WERI-Rb-1 (cell line): ENCODE results near the gene KIR3DL3.
"Not testable (repeated sequence)": the region's sequence is repeated elsewhere in the genome, so short reads cannot be mapped to it uniquely, and the experiment has no call there.

Source experiments
- DNase-seq: peaks from one replicate; pipeline ENCODE4 v3.0.0-alpha.2; 2020
- H3K27ac ChIP-seq: fragments of 250-450 bp; sonication (Bioruptor Pico); 2 replicates; pipeline ENCODE4 v1.5.1; 2020; ENCODE audit warnings: mild to moderate bottlenecking, moderate library complexity
- H3K27me3 ChIP-seq: fragments of 250-450 bp; sonication (Bioruptor Pico); 2 replicates; pipeline ENCODE4 v1.5.1; 2021; ENCODE audit warnings: mild to moderate bottlenecking, low read depth, moderate library complexity; ENCODE audit not compliant: insufficient read depth, severe bottlenecking
- H3K36me3 ChIP-seq: fragments of 250-450 bp; sonication (Bioruptor Pico); 2 replicates; pipeline ENCODE4 v1.5.1; 2020; ENCODE audit warnings: mild to moderate bottlenecking, moderate library complexity
- H3K4me3 ChIP-seq: 2 replicates; pipeline ENCODE4 v1.5.1; 2011; ENCODE audit warnings: low read depth, mild to moderate bottlenecking, control low read depth, low read length
- H3K9me3 ChIP-seq: fragments of 250-450 bp; sonication (Bioruptor Pico); 2 replicates; pipeline ENCODE4 v1.5.1; 2021; ENCODE audit warnings: mild to moderate bottlenecking, moderate library complexity; ENCODE audit not compliant: severe bottlenecking

Gene KIR3DL3

GRCh38 chr19:54770511-54770910 is 46.3 kb downstream of the KIR3DL3 start:
- H3K27me3 ChIP-seq, H3K27ac ChIP-seq, H3K9me3 ChIP-seq, DNase-seq, H3K36me3 ChIP-seq, H3K4me3 ChIP-seq: not testable (repeated sequence)

- not testable (repeated sequence) for H3K4me3 ChIP-seq, H3K27ac ChIP-seq, DNase-seq, H3K9me3 ChIP-seq, H3K36me3 ChIP-seq, H3K27me3 ChIP-seq
Observed at GRCh38 chr19:54771018-54771960, 47.0 kb downstream of the KIR3DL3 start.

DNA sequence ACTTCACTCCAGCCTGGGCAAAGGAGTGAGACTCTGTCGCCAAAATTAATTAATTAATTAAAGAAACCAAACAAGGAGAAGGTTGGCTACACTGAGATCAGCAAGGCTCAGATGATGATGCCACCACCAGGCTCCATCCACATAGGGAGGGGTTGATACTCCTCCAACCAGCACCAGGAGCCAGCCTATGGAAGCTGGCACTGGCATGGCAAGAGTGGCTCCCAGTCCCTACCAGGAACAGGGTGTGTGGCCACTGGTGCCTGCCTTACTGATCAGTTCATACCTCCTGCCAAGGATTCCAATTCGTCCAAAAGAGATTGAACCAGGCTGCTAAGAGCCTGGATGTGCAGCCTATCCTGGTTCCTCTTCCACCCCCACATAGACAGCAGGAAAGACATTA is 48.4 kb downstream of the KIR3DL3 start:
- not testable (repeated sequence) for H3K4me3 ChIP-seq, H3K36me3 ChIP-seq, DNase-seq, H3K9me3 ChIP-seq, H3K27ac ChIP-seq
- H3K27me3 ChIP-seq = peaks cover 18% of the 10 kb centered on the region

GRCh38 chr19:54775095-54775815 is 51.0 kb downstream of the KIR3DL3 start:
- H3K27ac ChIP-seq, H3K9me3 ChIP-seq, H3K4me3 ChIP-seq, H3K36me3 ChIP-seq, DNase-seq: not testable (repeated sequence)
- peaks cover 22% of the 10 kb centered on the region for H3K27me3 ChIP-seq

GRCh38 chr19:54775830-54776229 is 51.6 kb downstream of the KIR3DL3 start:
- not testable (repeated sequence) for H3K9me3 ChIP-seq, H3K4me3 ChIP-seq, DNase-seq, H3K27ac ChIP-seq, H3K36me3 ChIP-seq
- H3K27me3 ChIP-seq = peaks cover 20% of the 10 kb centered on the region

GRCh38 chr19:54777851-54778250 is 53.6 kb downstream of the KIR3DL3 start:
- not testable (repeated sequence) for H3K36me3 ChIP-seq, H3K27ac ChIP-seq, H3K4me3 ChIP-seq, H3K9me3 ChIP-seq, DNase-seq
- peaks cover 17% of the 10 kb centered on the region for H3K27me3 ChIP-seq

DNA sequence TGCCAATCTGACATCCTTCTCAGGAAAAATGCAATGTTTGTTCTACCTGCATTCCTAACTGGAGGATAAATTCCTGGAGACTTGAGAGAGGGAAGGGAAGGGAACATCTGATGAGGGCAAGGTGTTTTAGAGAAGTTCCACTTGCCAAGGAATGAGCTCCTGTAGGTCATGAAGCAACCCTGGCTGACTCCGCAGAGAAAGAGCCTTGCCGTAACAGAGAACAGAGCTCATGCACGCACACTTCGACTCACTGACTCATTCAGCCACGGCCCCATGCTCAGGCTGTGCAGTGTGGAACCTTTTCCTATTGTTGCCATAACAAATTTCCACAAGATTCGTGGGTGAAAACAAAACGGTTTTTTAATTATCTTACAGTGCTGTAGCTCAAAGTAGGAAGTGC is 54.7 kb downstream of the KIR3DL3 start:
- not testable (repeated sequence) for H3K36me3 ChIP-seq, H3K4me3 ChIP-seq, H3K9me3 ChIP-seq, H3K27ac ChIP-seq, DNase-seq
- H3K27me3 ChIP-seq = peaks cover 15% of the 10 kb centered on the region

DNA sequence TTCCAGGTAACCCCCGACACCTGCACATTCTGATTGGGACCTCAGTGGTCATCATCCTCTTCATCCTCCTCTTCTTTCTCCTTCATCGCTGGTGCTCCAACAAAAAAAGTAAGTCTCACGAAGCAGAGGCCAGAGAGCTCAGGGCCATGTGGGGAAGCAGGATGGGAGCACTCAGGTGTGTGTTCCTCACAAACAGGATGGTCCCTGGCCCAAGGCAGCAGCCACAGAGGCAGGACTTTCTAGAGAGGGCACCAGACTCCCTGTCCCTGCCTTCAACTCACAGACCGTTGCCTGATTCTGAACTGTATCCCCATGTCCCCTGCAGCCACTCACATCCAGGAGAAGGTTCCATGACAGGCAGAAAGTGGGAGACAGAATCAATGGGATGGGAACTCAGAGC is 58.7 kb downstream of the KIR3DL3 start:
- not testable (repeated sequence) for H3K27ac ChIP-seq, H3K27me3 ChIP-seq, H3K4me3 ChIP-seq, H3K36me3 ChIP-seq, DNase-seq, H3K9me3 ChIP-seq
